Measurements from ENCODE around the gene SLC4A1. TPM values are rescaled to one million over a fixed set of nuclear protein-coding genes. Genes with fewer than 3 reads are reported as not detected.
A peak's percentile ranks its signal among the peaks of the same experiment; 100 is the strongest.

SLC4A1 gene
- total RNA-seq, 1 donor from 2014 or later = not detected

GRCh38 chr17:44213403-44214229, 54.3 kb downstream of the SLC4A1 start:
- Histone ChIP-seq H3K36me3 (ENCODE audit: control insufficient read depth, insufficient read depth, low read length) (peaks cover 45% of the 10 kb centered on the region), H3K27me3 (ENCODE audit: control insufficient read depth, insufficient read depth, low read length) (no peaks in the 10 kb centered on the region), H3K4me3 (ENCODE audit: low read depth, low read length) (no peak overlapping the region)
- FAIRE-seq (no peak), DNase-seq (ENCODE audit: low read depth) (no peak)
- no peak for TF ChIP-seq CTCF (IDR thresholded peaks at IDR 0.05; ENCODE audit: insufficient read depth, low read length, severe bottlenecking)

- Histone ChIP-seq H3K27me3 (ENCODE audit: control insufficient read depth, insufficient read depth, low read length) (no peaks in the 10 kb centered on the region), H3K4me3 (ENCODE audit: low read depth, low read length) (no peak overlapping the region), H3K36me3 (ENCODE audit: control insufficient read depth, insufficient read depth, low read length) (peaks cover 45% of the 10 kb centered on the region)
- FAIRE-seq (no peak), DNase-seq (ENCODE audit: low read depth) (no peak)
- no peak for TF ChIP-seq CTCF (IDR thresholded peaks at IDR 0.05; ENCODE audit: insufficient read depth, low read length, severe bottlenecking)
Observed at GRCh38 chr17:44212507-44213402, 55.2 kb downstream of the SLC4A1 start.

- no peak for TF ChIP-seq CTCF (IDR thresholded peaks at IDR 0.05; ENCODE audit: insufficient read depth, low read length, severe bottlenecking)
- FAIRE-seq (peak; percentile 47), DNase-seq (ENCODE audit: low read depth) (no peak)
- Histone ChIP-seq H3K27me3 (ENCODE audit: control insufficient read depth, insufficient read depth, low read length) (no peaks in the 10 kb centered on the region), H3K4me3 (ENCODE audit: low read depth, low read length) (no peak overlapping the region), H3K36me3 (ENCODE audit: control insufficient read depth, insufficient read depth, low read length) (peaks cover 46% of the 10 kb centered on the region)
Observed at GRCh38 chr17:44211281-44212265, 56.4 kb downstream of the SLC4A1 start.

- TF ChIP-seq CTCF (IDR thresholded peaks at IDR 0.05; ENCODE audit: insufficient read depth, low read length, severe bottlenecking) = peak; percentile 100
- H3K4me3 ChIP-seq (ENCODE audit: low read depth, low read length) = no peak overlapping the region
- DNase-seq (ENCODE audit: low read depth) (peak; percentile 49), FAIRE-seq (no peak)
- no peaks in the 10 kb centered on the region for H3K27me3 ChIP-seq (ENCODE audit: control insufficient read depth, insufficient read depth, low read length)
- peaks cover 36% of the 10 kb centered on the region for H3K36me3 ChIP-seq (ENCODE audit: control insufficient read depth, insufficient read depth, low read length)
Observed at GRCh38 chr17:44210342-44211192, 57.4 kb downstream of the SLC4A1 start.

All from bronchial epithelial cell (primary cell).